ENCODE results near the gene DGKE.
A peak's percentile ranks its signal among the peaks of the same experiment; 100 is the strongest.

Gene DGKE

GRCh38 chr17:56890390-56890789, 56.4 kb downstream of the DGKE start:
- no peak overlapping the region for H2AFZ ChIP-seq (ENCODE audit: low read depth, low read length, severe bottlenecking)
- no peaks in the 10 kb centered on the region for H3K9me2 ChIP-seq (replicated peaks; ENCODE audit: insufficient read depth, low read length)
- peaks cover 17% of the 10 kb centered on the region; the same call in 1 of the 2 replicates for H3K36me3 ChIP-seq (ENCODE audit: low read length)
- no peak overlapping the region for H3K4me3 ChIP-seq (ENCODE audit: insufficient read depth, low read length, poor library complexity, severe bottlenecking)
- TF ChIP-seq CTCF (IDR thresholded peaks at IDR 0.05; ENCODE audit: insufficient read depth, low read length, poor library complexity, severe bottlenecking) (no peak), EZH2phosphoT487 (conservative IDR thresholded peaks at IDR 0.05; ENCODE audit: low read length) (no peak)
- H3K9ac ChIP-seq (ENCODE audit: low read length) = no peak overlapping the region
- no peak overlapping the region for H3K4me2 ChIP-seq (ENCODE audit: low read depth, low read length, poor library complexity, severe bottlenecking)
- H4K20me1 ChIP-seq (ENCODE audit: low read depth, low read length) = no peaks in the 10 kb centered on the region
- H3K9me3 ChIP-seq (ENCODE audit: insufficient read depth, low read length) = peaks cover 7% of the 10 kb centered on the region; the same call in 1 of the 2 replicates
- H3K79me2 ChIP-seq (ENCODE audit: insufficient read depth, low read length) = no peaks in the 10 kb centered on the region
- H3K27me3 ChIP-seq (ENCODE audit: low read length) = no peaks in the 10 kb centered on the region
- H3K27ac ChIP-seq (ENCODE audit: low read depth, low read length) = no peak overlapping the region
- no peaks in the 10 kb centered on the region for H3F3A ChIP-seq (ENCODE audit: insufficient read depth)

- Histone ChIP-seq H3K4me3 (ENCODE audit: insufficient read depth, low read length, poor library complexity, severe bottlenecking) (no peak overlapping the region), H3F3A (ENCODE audit: insufficient read depth) (peaks cover 3% of the 10 kb centered on the region; the same call in 1 of the 2 replicates), H2AFZ (ENCODE audit: low read depth, low read length, severe bottlenecking) (no peak overlapping the region), H3K9ac (ENCODE audit: low read length) (no peak overlapping the region), H3K4me2 (ENCODE audit: low read depth, low read length, poor library complexity, severe bottlenecking) (no peak overlapping the region), H3K27ac (ENCODE audit: low read depth, low read length) (no peak overlapping the region), H3K36me3 (ENCODE audit: low read length) (peaks cover 23% of the 10 kb centered on the region; the same call in 1 of the 2 replicates), H3K9me3 (ENCODE audit: insufficient read depth, low read length) (peaks cover 7% of the 10 kb centered on the region; the same call in 1 of the 2 replicates), H3K9me2 (replicated peaks; ENCODE audit: insufficient read depth, low read length) (no peaks in the 10 kb centered on the region), H3K79me2 (ENCODE audit: insufficient read depth, low read length) (no peaks in the 10 kb centered on the region), H3K27me3 (ENCODE audit: low read length) (no peaks in the 10 kb centered on the region), H4K20me1 (ENCODE audit: low read depth, low read length) (no peaks in the 10 kb centered on the region)
- TF ChIP-seq EZH2phosphoT487 (conservative IDR thresholded peaks at IDR 0.05; ENCODE audit: low read length) (no peak), CTCF (IDR thresholded peaks at IDR 0.05; ENCODE audit: insufficient read depth, low read length, poor library complexity, severe bottlenecking) (no peak)
These were observed 57.1 kb downstream of the DGKE start for GRCh38 chr17:56890906-56891674.

GRCh38 chr17:56891751-56892150, 57.8 kb downstream of the DGKE start:
- H4K20me1 ChIP-seq (ENCODE audit: low read depth, low read length) = no peaks in the 10 kb centered on the region
- H2AFZ ChIP-seq (ENCODE audit: low read depth, low read length, severe bottlenecking) = no peak overlapping the region
- no peak overlapping the region for H3K4me2 ChIP-seq (ENCODE audit: low read depth, low read length, poor library complexity, severe bottlenecking)
- no peak overlapping the region for H3K4me3 ChIP-seq (ENCODE audit: insufficient read depth, low read length, poor library complexity, severe bottlenecking)
- no peak overlapping the region for H3K27ac ChIP-seq (ENCODE audit: low read depth, low read length)
- no peak for TF ChIP-seq EZH2phosphoT487 (conservative IDR thresholded peaks at IDR 0.05; ENCODE audit: low read length)
- TF ChIP-seq CTCF (IDR thresholded peaks at IDR 0.05; ENCODE audit: insufficient read depth, low read length, poor library complexity, severe bottlenecking) = peak; percentile 52
- H3K79me2 ChIP-seq (ENCODE audit: insufficient read depth, low read length) = no peaks in the 10 kb centered on the region
- H3F3A ChIP-seq (ENCODE audit: insufficient read depth) = peaks cover 10% of the 10 kb centered on the region
- no peaks in the 10 kb centered on the region for H3K9me2 ChIP-seq (replicated peaks; ENCODE audit: insufficient read depth, low read length)
- peaks cover 23% of the 10 kb centered on the region; the same call in 1 of the 2 replicates for H3K36me3 ChIP-seq (ENCODE audit: low read length)
- H3K27me3 ChIP-seq (ENCODE audit: low read length) = no peaks in the 10 kb centered on the region
- no peak overlapping the region for H3K9ac ChIP-seq (ENCODE audit: low read length)
- peaks cover 7% of the 10 kb centered on the region; the same call in 1 of the 2 replicates for H3K9me3 ChIP-seq (ENCODE audit: insufficient read depth, low read length)
